HG03378 (cell line): ENCODE measurements around the gene FMR1NB.

Experiments used
- ATAC-seq: cut with Tn5 transposase; IDR thresholded peaks from one replicate; pipeline ENCODE4 v1.9.1; 2021; ENCODE audit warnings: mild to moderate bottlenecking, moderate library complexity; ENCODE audit not compliant: unreplicated experiment

FMR1NB gene

GRCh38 chrX:148069759-148070503 is 88.8 kb downstream of the FMR1NB start:
- peak; percentile 97 for ATAC-seq

GRCh38 chrX:148070504-148070877 is 89.4 kb downstream of the FMR1NB start:
- ATAC-seq = no peak
